Measurements from ENCODE around the gene TIMM44. TPM values are rescaled to one million over a fixed set of nuclear protein-coding genes. Genes with fewer than 3 reads are reported as not detected.

Gene TIMM44
- total RNA-seq, 2 donors from 2014 or later, result 20.5 to 73.8 TPM

DNA sequence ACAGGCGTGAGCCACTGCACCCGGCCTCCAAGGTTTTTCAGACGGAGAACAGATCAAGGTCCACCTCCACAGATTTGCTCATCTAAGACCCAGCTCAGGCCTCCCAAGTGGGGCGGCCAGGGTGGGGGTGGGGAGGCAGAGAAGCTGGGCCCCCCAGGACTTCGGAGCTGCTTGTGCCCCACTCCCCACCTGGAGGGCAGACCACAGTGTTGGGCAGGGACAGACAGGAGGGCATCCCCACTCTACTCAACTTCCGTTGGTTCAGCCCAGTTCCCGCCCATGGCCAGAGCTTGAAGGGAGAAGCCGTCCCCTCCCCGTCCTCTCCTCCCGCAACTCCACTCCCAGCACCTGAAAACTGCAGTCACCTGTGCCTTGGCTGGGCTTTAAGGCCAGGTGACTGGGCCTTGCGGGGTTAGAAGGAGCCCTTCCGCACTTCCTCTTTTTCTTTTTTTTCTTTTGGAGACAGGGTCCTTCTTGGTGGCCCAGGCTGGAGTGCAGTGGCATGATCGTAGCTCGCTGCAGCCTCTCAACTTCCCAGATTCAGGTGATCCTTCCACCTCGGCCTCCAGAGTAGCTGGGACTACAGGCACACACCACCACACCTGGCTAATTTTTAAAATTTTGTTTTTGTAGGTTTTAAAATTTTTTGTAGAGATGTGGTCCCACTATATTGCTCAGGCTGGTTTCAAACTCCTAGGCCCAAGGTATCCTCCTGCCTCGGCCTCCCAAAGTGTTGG is 55.9 kb downstream of the TIMM44 start:
- 73 to 82% methylated on average over 16 of the region's 16 CpGs for WGBS, 2 donors
- Histone ChIP-seq H3K27ac (no peak overlapping the region), H3K9me3 (no peaks in the 10 kb centered on the region), H3K4me1 (peaks cover 19% of the 10 kb centered on the region), H3K36me3 (replicated peaks in 1 of 2; ENCODE audit: insufficient read depth in 1 of 2, low read depth in 2 of 2) (no peaks in the 10 kb centered on the region), H3K27me3 (no peaks in the 10 kb centered on the region), H3K4me3 (no peak overlapping the region)
- intact Hi-C loops (cut with DNase I), result no loop called here
- no peak for DNase-seq
- TF ChIP-seq POLR2A (IDR thresholded peaks at IDR 0.05) (no peak), CTCF (IDR thresholded peaks at IDR 0.05) (no peak)
- ATAC-seq, result no peak

- WGBS, 2 donors, result 87 to 88% methylated on average over 8 of the region's 8 CpGs
- intact Hi-C loops (cut with DNase I), result no loop called here
- H3K27me3 ChIP-seq, result no peaks in the 10 kb centered on the region
- no peak for TF ChIP-seq POLR2A (IDR thresholded peaks at IDR 0.05)
- no peak for TF ChIP-seq CTCF (IDR thresholded peaks at IDR 0.05)
- ATAC-seq, result no peak
- H3K27ac ChIP-seq, result no peak overlapping the region
- no peak overlapping the region for H3K4me3 ChIP-seq
- no peaks in the 10 kb centered on the region for H3K36me3 ChIP-seq (replicated peaks in 1 of 2; ENCODE audit: insufficient read depth in 1 of 2, low read depth in 2 of 2)
- H3K4me1 ChIP-seq, result peaks cover 19% of the 10 kb centered on the region
- no peaks in the 10 kb centered on the region for H3K9me3 ChIP-seq
- no peak for DNase-seq
Measured at GRCh38 chr19:7885818-7886217, 57.6 kb downstream of the TIMM44 start.

GRCh38 chr19:7883796-7884570 is 59.5 kb downstream of the TIMM44 start:
- ATAC-seq, result no peak
- Histone ChIP-seq H3K27me3 (no peaks in the 10 kb centered on the region), H3K4me1 (peaks cover 8% of the 10 kb centered on the region), H3K36me3 (replicated peaks in 1 of 2; ENCODE audit: insufficient read depth in 1 of 2, low read depth in 2 of 2) (no peaks in the 10 kb centered on the region), H3K4me3 (no peak overlapping the region), H3K9me3 (no peaks in the 10 kb centered on the region), H3K27ac (no peak overlapping the region)
- no peak for DNase-seq
- intact Hi-C loops (cut with DNase I), result no loop called here
- 85 to 90% methylated on average over 2 of the region's 2 CpGs for WGBS, 2 donors
- TF ChIP-seq CTCF (IDR thresholded peaks at IDR 0.05), result no peak
- no peak for TF ChIP-seq POLR2A (IDR thresholded peaks at IDR 0.05)

GRCh38 chr19:7883105-7883504 is 60.4 kb downstream of the TIMM44 start:
- TF ChIP-seq POLR2A (IDR thresholded peaks at IDR 0.05) (no peak), CTCF (IDR thresholded peaks at IDR 0.05) (no peak)
- intact Hi-C loops (cut with DNase I), result no loop called here
- no peaks in the 10 kb centered on the region for H3K27me3 ChIP-seq
- ATAC-seq, result no peak
- no peaks in the 10 kb centered on the region for H3K36me3 ChIP-seq (replicated peaks in 1 of 2; ENCODE audit: insufficient read depth in 1 of 2, low read depth in 2 of 2)
- H3K27ac ChIP-seq, result no peak overlapping the region
- H3K4me3 ChIP-seq, result no peak overlapping the region
- WGBS, 2 donors, result 81 to 87% methylated on average over 4 of the region's 4 CpGs
- H3K9me3 ChIP-seq, result no peaks in the 10 kb centered on the region
- peaks cover 4% of the 10 kb centered on the region for H3K4me1 ChIP-seq
- no peak for DNase-seq
